Stimulated activated CD8-positive, alpha-beta memory T cell treated with anti-CD3 and anti-CD28 coated beads, Interleukin-7, amount 100 ng/mL, for 4 hours (primary cell): ENCODE measurements around the gene TMEM45A.
"Not testable (repeated sequence)": the region's sequence is repeated elsewhere in the genome, so short reads cannot be mapped to it uniquely, and the experiment has no call there.

Experiments used
- DNase-seq, 2 donors: peaks; one replicate each; pipeline ENCODE4 v3.0.0-alpha.2; 2020; ENCODE audit warnings: low read depth in 2 of 2

The TMEM45A gene

GRCh38 chr3:100483529-100483928 lies 8.9 kb upstream of the TMEM45A start:
- DNase-seq = no peak

GRCh38 chr3:100486808-100487207 lies 5.6 kb upstream of the TMEM45A start:
- no peak for DNase-seq

- DNase-seq = no peak
These were observed 3.3 kb upstream of the TMEM45A start for GRCh38 chr3:100489118-100489517.

DNA sequence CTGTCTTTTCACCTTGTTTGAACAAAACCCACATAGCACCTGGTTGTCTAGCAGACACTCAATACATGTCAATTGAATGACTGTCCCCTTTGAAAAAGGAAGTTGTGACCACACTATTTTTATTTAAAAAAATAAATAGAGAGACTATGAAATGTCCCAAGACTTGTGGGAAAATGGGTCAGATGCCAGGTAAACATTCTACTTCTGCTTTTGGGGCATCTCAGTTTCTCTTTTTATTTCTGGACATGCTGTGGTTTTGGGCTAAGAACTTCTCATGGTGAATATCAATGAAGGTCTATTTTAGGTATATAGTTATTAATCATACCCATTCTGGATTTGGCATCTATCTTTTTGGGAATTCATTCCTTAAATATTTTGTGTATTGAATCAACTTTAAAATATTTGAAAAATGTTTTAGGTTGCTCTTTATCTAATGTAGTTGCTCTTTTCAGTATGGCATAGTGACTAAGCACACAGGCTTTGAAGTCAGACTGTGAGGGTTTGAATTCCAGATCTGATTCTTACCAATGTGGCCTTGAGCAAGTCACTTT lies 4.4 kb downstream of the TMEM45A start:
- no peak for DNase-seq

GRCh38 chr3:100499651-100500050 lies 7.2 kb downstream of the TMEM45A start:
- DNase-seq = no peak

GRCh38 chr3:100500320-100500880 lies 8.0 kb downstream of the TMEM45A start:
- DNase-seq = no peak

DNA sequence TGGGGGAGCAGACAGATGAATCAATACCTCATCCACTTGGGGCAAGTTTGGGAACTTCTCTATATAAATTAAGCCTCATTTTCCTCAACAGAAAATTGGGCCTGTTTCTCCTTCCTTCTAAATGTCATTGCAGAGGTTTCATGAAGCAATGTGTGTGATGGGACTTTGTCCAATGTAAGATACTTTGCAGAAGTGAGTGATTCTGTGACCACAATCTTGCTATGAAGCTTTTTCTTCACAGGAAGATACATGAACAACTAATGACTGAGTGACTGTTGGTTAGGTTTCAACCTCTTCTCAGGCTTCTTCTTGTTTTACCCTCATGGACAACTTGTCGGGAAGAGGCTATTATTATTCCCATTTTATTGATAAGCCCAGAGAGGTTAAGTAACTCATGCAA lies 11.0 kb downstream of the TMEM45A start:
- DNase-seq = no peak

DNA sequence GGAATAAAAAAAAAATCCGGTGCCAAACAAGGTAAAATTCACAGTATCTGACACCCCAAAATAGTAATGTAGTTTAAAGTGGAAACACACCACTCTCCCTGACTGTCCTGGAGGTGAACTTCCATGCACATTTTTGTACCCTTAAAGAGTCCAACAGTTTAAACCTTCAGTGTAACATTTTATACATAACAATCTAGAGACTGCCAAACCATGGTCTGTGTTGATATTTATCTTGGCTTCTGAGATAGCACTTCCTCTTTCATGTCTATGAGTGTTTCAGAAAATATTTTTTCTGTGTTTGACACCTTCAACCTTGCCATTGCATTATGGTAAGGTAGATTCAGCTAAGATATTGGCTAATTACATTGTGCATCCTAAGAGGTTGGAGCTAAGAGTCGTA lies 13.9 kb downstream of the TMEM45A start:
- DNase-seq = no peak

- not testable (repeated sequence) for DNase-seq
These were observed 17.4 kb downstream of the TMEM45A start for GRCh38 chr3:100509818-100510217.

- DNase-seq = no peak
These were observed 23.8 kb downstream of the TMEM45A start for GRCh38 chr3:100516232-100516631.

DNA sequence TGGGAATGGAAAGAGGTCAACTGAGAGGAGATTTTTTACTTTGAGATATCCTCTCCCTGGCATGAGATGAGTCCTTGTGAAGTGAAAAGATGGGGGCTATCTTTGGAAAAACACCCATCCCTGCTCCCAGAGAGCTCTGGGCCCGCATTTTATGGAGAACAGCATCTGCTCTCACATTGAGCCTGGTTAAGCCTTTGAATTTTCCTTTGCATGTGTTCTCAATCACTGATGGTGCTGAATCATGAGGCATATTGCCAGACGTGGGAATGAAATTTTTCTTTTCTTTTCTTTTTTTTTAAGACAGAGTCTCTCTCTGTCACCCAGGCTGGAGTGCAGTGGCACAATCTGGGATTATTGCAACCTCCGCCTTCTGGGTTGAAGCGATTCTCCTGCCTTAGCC lies 24.4 kb downstream of the TMEM45A start:
- no peak for DNase-seq

- no peak for DNase-seq
These were observed 24.9 kb downstream of the TMEM45A start for GRCh38 chr3:100517276-100517675.

GRCh38 chr3:100518244-100518643 lies 25.8 kb downstream of the TMEM45A start:
- no peak for DNase-seq

DNA sequence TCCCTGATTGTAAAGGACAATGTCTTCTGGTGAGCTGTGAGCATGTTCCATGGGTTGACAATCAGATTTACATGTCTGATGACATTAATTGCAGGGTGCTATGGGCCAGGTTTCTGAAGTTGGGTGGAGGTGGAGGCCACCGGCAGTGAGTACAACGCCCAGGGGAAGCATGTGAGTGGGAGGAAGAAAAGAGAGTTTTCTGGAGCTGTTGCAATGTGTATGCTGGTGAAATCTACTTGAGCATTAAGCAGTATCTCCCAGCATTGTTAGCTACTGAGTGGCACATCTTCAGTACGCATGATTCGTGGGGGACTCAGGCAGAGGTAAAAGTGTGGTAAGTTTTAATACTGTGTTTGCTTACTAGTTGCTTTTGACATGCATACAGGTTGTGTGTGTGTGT lies 26.6 kb downstream of the TMEM45A start:
- no peak for DNase-seq

- DNase-seq = no peak
These were observed 29.0 kb downstream of the TMEM45A start for GRCh38 chr3:100521439-100521845.

GRCh38 chr3:100522125-100522524 lies 29.7 kb downstream of the TMEM45A start:
- DNase-seq = no peak

DNA sequence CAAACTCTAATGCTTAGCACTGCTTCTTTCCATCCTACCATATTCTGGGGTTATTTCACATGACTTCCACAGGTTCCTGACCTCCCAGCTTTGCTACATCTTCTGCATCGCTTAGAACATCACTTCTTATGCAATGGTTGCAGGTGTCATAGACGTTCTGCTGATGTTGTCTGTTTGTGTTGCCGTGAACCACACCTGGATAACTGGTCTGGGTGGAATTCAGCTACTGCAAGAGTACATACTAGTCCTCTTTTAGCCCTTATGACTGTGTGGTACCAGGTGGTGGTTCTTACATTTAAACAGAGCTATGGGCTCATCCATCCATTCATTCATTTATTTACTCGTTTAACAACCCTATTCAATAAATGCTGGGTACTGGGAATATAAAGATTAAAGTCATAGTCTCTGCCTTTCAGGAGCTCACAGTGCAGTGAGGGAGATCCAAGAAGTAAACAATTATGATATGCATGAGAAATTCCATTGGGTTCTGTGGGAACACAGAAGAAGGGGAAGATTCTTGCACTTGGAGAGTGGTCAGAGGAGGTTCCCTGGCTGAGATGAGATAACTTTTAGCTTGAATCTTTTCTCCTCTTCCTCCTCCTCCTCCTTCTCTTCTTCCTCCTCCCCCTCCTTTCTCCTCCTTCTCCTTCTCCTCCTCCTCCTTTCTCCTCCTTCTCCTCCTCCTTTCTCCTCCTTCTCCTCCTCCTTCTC lies 30.8 kb downstream of the TMEM45A start:
- DNase-seq = no peak

GRCh38 chr3:100525753-100526612 lies 33.6 kb downstream of the TMEM45A start:
- no peak for DNase-seq

DNA sequence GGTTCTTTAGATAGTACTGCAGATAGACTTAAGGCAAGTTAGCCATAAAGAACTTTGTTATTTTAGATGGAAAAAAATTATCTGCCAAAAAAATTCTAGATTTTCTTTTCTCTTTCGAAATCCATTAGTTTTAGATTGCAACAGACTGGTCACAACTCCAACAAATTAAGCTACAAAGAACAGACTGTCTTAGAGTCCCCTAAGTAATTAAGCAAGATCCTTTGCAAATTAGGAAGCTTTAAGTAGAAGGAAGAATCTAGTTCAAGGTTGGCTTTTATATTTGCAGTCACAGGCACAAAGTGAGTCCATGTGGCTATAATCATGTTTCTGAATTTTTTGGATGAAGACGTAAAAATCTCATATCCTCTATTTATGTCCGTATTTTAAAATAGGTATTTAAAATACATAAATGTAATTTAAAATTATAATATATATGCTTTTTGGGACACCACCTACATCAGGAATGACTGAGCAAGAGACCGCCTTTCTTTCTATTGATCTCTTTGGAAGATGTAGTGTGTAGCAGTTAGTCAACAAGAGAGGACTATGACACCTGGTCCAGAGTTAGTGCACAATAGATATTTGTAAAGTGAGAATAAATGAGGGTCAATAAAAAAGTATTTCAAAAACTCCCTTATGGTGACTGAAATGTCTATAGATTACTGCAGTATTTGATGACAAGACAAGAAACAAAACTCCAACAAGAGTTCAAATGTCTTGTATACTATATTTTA lies 34.4 kb downstream of the TMEM45A start:
- no peak for DNase-seq

DNA sequence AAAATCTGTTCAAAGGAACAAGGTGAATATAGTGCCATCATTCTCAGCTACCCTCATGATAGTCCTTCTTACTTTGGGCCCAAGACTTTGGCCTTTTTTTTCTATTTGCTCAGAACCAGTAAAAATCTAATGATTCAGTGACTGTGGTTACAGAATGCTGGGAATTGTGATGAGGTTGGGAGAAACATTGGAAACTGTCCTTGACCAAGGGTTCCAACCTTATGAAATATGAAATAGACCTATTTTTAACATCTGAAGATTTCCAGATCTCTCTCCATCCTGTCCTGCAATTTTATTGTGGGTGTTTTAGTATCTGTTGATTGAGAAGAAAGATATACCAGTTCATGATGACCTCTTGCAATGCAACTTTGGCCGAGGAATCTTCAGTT lies 34.9 kb downstream of the TMEM45A start:
- no peak for DNase-seq

DNA sequence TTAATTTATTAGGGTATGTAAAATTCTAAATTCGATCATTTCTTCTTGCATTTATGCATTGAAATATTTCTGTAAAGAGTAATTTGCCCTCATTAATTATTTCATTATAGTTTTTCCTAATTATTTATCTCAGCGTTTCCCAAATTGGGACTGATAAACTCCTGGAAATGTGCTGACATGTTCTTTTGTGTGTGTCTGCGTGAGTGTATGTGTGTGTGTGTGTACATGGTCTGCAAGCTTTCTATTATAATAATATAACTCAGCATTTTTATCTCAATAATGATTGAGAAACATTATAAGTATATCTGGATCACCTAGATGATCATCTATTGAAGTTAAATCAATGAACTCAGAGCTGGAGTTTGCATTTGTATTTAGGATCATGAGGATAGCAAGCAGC lies 38.7 kb downstream of the TMEM45A start:
- DNase-seq = no peak

GRCh38 chr3:100532411-100532810 lies 40.0 kb downstream of the TMEM45A start:
- no peak for DNase-seq
